Activated CD4-positive, CD25-positive, alpha-beta regulatory T cell (primary cell): Measurements from ENCODE around the gene MIOS.
"Not testable (repeated sequence)": the region's sequence is repeated elsewhere in the genome, so short reads cannot be mapped to it uniquely, and the experiment has no call there.

Experiments used
- DNase-seq, 4 experiments: peaks; one replicate each; lab custom pipeline; 2025; lab: John Stamatoyannopoulos, UW

MIOS gene

DNA sequence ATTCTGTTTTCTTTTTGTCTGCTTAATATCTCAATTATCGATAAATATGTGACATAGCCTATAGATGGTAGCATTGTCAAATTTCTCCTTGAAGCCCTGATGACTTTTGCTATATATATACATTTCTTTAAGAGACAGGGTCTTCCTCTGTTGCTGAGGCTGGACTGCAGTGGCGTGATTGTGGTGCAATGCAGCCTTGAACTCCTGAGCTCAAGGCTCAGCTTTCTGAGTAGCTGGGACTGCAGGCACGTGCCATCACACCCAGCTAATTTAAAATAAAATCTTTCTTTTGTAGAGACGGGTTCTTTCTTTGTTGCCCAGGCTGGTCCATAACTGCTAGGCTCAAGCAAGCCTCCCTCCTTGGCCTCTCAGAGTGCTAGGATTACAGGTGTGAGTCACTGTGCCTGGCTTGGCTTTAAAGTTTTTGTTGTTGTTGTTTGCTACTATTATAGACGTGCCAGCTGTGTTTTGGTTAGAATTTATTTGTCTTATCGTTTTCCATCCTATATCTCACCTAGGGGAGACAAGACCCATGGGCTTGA is 80.9 kb downstream of the MIOS start:
- DNase-seq = no peak

GRCh38 chr7:7650682-7651206 is 84.1 kb downstream of the MIOS start:
- DNase-seq = no peak

DNA sequence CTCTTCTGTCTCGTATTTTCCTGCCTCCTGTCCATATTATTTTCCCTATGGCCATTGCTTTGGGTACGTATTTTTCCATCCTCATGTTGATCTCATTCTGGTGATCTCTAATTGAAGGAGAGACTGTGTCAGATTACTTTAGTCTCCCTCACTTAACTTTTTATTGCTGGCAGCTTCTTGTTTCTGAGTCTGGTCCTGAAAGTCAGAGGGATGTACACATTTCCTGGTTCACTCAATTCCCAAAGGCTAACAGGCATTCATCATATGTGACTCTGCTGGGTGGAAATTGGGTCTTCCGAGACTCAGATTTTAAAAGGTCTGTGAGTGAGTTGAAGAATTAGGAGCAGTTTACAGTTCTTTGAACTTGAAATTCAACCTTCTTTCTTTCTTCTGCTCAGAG is 84.8 kb downstream of the MIOS start:
- no peak for DNase-seq

DNA sequence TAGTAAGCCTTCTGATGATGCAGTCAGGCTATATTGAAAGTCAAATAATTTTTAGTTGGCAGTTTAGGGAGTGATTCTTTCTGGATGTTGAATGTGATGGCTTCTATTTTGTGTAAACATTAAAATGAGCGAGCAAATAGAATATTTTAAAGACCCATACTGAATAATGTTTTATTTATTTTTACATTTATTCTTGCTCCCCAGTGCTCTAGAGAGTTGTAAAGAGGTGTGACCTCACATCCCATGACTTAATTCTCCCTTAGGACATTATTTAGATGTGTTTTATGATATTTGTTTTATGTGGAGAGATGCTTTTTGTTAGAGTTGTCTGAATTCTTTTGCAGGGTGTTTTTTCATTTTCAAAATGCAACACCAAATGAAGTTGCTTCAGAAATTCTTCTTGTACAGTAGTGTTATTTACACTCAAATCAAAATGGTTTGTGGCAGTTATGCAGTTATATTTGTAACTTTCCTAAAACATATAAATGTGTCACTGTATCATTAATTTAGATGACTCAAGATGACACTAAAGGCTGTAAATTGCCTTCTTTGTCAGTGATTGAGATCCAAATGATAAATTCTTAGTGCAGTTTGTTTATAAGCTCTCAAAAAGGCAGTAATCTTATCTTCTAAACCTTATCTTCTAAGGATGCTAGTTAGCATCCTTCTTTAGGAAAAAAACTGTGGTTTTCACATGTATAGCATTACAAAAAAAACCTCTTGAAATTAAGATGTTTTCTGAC is 86.3 kb downstream of the MIOS start:
- no peak for DNase-seq

DNA sequence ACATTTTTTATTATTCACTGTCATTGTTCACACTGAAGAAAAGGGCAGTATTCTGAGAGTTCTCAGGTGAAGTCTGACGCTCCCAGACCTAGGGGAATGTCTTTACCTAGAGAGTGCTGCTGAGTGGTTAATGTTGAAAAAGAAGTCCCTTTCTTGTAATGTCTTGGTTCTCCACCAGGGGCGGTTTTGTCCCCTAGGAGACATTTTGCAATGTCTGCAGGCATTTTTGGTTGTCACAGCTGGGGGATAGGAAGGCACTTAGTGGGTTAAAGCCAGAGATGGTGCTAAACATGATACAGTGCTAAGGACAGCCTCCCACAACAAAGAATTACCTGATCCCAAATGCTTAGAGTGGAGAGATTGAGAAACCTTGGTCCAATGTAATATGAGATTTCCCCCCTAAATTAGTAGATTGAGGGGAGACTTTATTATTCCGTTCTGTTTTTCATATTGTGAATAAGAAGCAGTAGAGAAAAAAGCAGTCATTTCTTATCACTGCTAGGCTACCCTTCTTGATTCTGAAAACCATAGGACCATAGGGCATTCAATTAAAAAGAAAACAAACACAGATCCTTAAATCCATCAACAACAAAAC is 87.0 kb downstream of the MIOS start:
- no peak for DNase-seq

DNA sequence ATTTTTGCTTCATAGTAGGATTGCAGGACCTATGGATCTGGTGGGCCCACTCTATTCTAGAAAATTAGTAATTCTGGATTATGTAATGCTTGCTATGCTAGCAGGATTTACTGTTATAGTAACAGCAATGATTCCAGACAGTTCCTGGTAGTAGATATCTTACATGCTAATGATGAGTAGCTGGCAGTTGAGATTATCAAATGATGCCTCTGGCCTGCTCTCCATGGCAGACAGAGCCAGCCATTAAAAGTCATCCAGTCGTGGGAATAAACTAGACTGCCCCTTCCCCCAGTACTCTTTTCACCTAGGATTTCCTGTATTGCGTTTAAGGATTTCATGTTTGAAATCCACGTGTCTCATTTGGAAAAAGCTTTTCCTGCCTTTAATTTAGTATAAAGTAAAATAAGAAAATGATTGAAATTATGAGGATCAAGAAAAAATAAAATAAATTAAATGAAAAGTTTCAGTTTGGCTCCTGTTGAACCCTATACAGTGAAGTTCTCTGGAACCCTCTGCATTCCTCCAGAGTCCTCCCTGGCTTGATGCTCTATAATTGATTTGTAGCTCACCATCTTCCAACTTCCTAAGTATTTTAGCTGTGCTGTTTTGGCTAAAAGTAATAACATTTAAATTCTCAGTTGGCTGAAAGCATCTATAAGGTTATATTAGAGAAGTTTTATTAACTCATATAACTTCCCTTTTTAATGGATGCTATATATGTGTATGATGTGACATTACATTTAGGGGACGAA is 88.5 kb downstream of the MIOS start:
- DNase-seq = no peak

DNA sequence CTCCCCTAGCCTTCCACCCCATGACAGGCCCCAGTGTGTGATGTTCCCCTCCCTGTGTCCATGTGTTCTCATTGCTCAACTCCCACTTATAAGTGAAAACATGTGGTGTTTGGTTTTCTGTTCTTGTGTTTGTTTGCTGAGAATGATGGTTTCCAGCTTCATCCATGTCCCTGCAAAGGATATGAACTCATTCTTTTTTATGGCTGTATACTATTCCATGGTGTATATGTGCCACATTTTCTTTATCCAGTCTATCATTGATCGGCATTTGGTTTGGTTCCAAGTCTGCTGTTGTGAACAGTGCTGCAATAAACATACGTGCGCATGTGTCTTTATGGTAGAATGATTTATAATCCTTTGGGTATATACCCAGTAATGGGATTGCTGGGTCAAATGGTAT is 89.8 kb downstream of the MIOS start:
- DNase-seq = not testable (repeated sequence)
